Karpas-422 (cell line): ENCODE measurements around the gene TCFL5. TPM values are rescaled to one million over a fixed set of nuclear protein-coding genes. Genes with fewer than 3 reads are reported as not detected.

Source experiments
- DNase-seq: peaks from one replicate; pipeline ENCODE4 v3.0.0-alpha.2; 2015
- H2AFZ ChIP-seq: fragments of 200-600 bp; sonication (generic); 2 replicates; pipeline ENCODE4 v1.6.1; 2014; ENCODE audit warnings: antibody characterized with exemption, low read length, mixed read lengths
- H3K27ac ChIP-seq: fragments of 200-600 bp; sonication (generic); 2 replicates; pipeline ENCODE4 v1.5.1; 2014; ENCODE audit warnings: mild to moderate bottlenecking, low read length, moderate library complexity
- H3K27me3 ChIP-seq: fragments of 200-600 bp; sonication (generic); 2 replicates; pipeline ENCODE4 v1.6.1; 2014; ENCODE audit warnings: low read length, mixed read lengths
- H3K36me3 ChIP-seq: fragments of 200-600 bp; sonication (generic); 2 replicates; pipeline ENCODE4 v1.6.1; 2014; ENCODE audit warnings: low read length, mixed read lengths; ENCODE audit not compliant: insufficient read depth
- H3K4me1 ChIP-seq: fragments of 200-600 bp; sonication (generic); 2 replicates; pipeline ENCODE4 v1.6.1; 2014; ENCODE audit warnings: mild to moderate bottlenecking, low read length, mixed read lengths
- H3K4me2 ChIP-seq: fragments of 200-600 bp; sonication (generic); 2 replicates; pipeline ENCODE4 v1.6.1; 2014; ENCODE audit warnings: low read length, low read depth, mild to moderate bottlenecking; ENCODE audit not compliant: poor library complexity, severe bottlenecking
- H3K4me3 ChIP-seq: fragments of 200-600 bp; sonication (generic); 2 replicates; pipeline ENCODE4 v1.5.1; 2014; ENCODE audit warnings: mild to moderate bottlenecking, antibody characterized with exemption, low read length, mixed read lengths
- H3K79me2 ChIP-seq: fragments of 200-600 bp; sonication (generic); 2 replicates; pipeline ENCODE4 v1.6.1; 2014; ENCODE audit warnings: mild to moderate bottlenecking, low read length, mixed read lengths
- H3K9ac ChIP-seq: fragments of 200-600 bp; sonication (generic); 2 replicates; pipeline ENCODE4 v1.6.0; 2014; ENCODE audit warnings: low read length
- H3K9me2 ChIP-seq: fragments of 200-600 bp; sonication (generic), shearing (Covaris generic); replicated peaks from 2 replicates; pipeline ENCODE4 v1.6.0; 2014; ENCODE audit warnings: mild to moderate bottlenecking, low read length, moderate library complexity; ENCODE audit not compliant: insufficient read depth
- H3K9me3 ChIP-seq: fragments of 300-700, 200-600 bp; sonication (generic); 2 replicates; pipeline ENCODE4 v1.6.1; 2014; ENCODE audit warnings: low read length, mixed read lengths
- H4K20me1 ChIP-seq: fragments of 200-600 bp; sonication (generic); 2 replicates; pipeline ENCODE4 v1.6.1; 2014; ENCODE audit warnings: mild to moderate bottlenecking, antibody characterized with exemption, low read length, low read depth; ENCODE audit not compliant: insufficient read depth
- total RNA-seq: library from RNA; depleted of rRNA; stranded (reverse); fragments of >200 nt; shearing (Covaris generic); gene quantifications from 2 replicates; pipeline ENCODE4 v1.2.3, GENCODE V29; 2014; ENCODE audit warnings: low replicate concordance

The TCFL5 gene
- total RNA-seq, 1 experiment from 2014 or later = 11.5 TPM

- no peaks in the 10 kb centered on the region; the same call in 1 of the 2 replicates for H3K36me3 ChIP-seq
- no peak overlapping the region for H3K9ac ChIP-seq
- no peaks in the 10 kb centered on the region for H3K9me2 ChIP-seq
- H2AFZ ChIP-seq = no peak overlapping the region
- no peak overlapping the region for H3K4me2 ChIP-seq
- no peak for DNase-seq
- no peaks in the 10 kb centered on the region for H4K20me1 ChIP-seq
- no peak overlapping the region for H3K27ac ChIP-seq
- H3K4me3 ChIP-seq = no peak overlapping the region
- no peaks in the 10 kb centered on the region for H3K79me2 ChIP-seq
- H3K4me1 ChIP-seq = peaks cover 5% of the 10 kb centered on the region
- H3K27me3 ChIP-seq = no peaks in the 10 kb centered on the region
- H3K9me3 ChIP-seq = no peaks in the 10 kb centered on the region
Observed at GRCh38 chr20:62873280-62873679, 11.7 kb upstream of the TCFL5 start.

GRCh38 chr20:62872862-62873261 is 11.2 kb upstream of the TCFL5 start:
- Histone ChIP-seq H3K9me3 (no peaks in the 10 kb centered on the region), H3K36me3 (no peaks in the 10 kb centered on the region), H3K4me3 (no peak overlapping the region), H3K79me2 (no peaks in the 10 kb centered on the region), H3K27me3 (no peaks in the 10 kb centered on the region), H4K20me1 (no peaks in the 10 kb centered on the region), H3K4me2 (no peak overlapping the region), H2AFZ (no peak overlapping the region), H3K4me1 (peaks cover 5% of the 10 kb centered on the region), H3K27ac (no peak overlapping the region), H3K9me2 (no peaks in the 10 kb centered on the region), H3K9ac (no peak overlapping the region)
- no peak for DNase-seq

GRCh38 chr20:62872184-62872847 is 10.7 kb upstream of the TCFL5 start:
- Histone ChIP-seq H3K4me1 (peaks cover 5% of the 10 kb centered on the region), H3K27me3 (no peaks in the 10 kb centered on the region), H3K79me2 (no peaks in the 10 kb centered on the region), H3K9ac (no peak overlapping the region), H3K4me3 (no peak overlapping the region), H3K27ac (no peak overlapping the region), H3K9me3 (no peaks in the 10 kb centered on the region), H3K36me3 (no peaks in the 10 kb centered on the region), H2AFZ (no peak overlapping the region), H3K4me2 (no peak overlapping the region), H3K9me2 (no peaks in the 10 kb centered on the region), H4K20me1 (no peaks in the 10 kb centered on the region)
- no peak for DNase-seq

- Histone ChIP-seq H4K20me1 (no peaks in the 10 kb centered on the region), H3K4me1 (peaks cover 13% of the 10 kb centered on the region), H3K4me2 (no peak overlapping the region), H3K27ac (no peak overlapping the region), H3K9ac (no peak overlapping the region), H3K36me3 (no peaks in the 10 kb centered on the region), H3K9me3 (no peaks in the 10 kb centered on the region), H3K9me2 (no peaks in the 10 kb centered on the region), H2AFZ (no peak overlapping the region), H3K79me2 (peaks cover 14% of the 10 kb centered on the region), H3K4me3 (no peak overlapping the region), H3K27me3 (no peaks in the 10 kb centered on the region)
- DNase-seq = no peak
Observed at GRCh38 chr20:62864207-62864606, 2.6 kb upstream of the TCFL5 start.

GRCh38 chr20:62860924-62861691 is 514 bp downstream of the TCFL5 start:
- peak overlapping the region; percentile 40 for H3K4me2 ChIP-seq
- H2AFZ ChIP-seq = no peak overlapping the region
- H3K79me2 ChIP-seq = peaks cover 24% of the 10 kb centered on the region
- no peaks in the 10 kb centered on the region for H3K9me3 ChIP-seq
- no peaks in the 10 kb centered on the region for H3K9me2 ChIP-seq
- H3K36me3 ChIP-seq = peaks cover 8% of the 10 kb centered on the region; the same call in 1 of the 2 replicates
- no peak overlapping the region for H3K27ac ChIP-seq
- peak overlapping the region; percentile 61 for H3K9ac ChIP-seq
- H4K20me1 ChIP-seq = no peaks in the 10 kb centered on the region
- peaks cover 13% of the 10 kb centered on the region for H3K4me1 ChIP-seq
- DNase-seq = peak; percentile 54
- peak overlapping the region; percentile 38; the same call in 1 of the 2 replicates for H3K4me3 ChIP-seq
- H3K27me3 ChIP-seq = no peaks in the 10 kb centered on the region

- Histone ChIP-seq H3K9me3 (no peaks in the 10 kb centered on the region), H3K4me2 (peak overlapping the region; percentile 40), H2AFZ (no peak overlapping the region), H3K27me3 (no peaks in the 10 kb centered on the region), H3K79me2 (peaks cover 24% of the 10 kb centered on the region), H3K9me2 (no peaks in the 10 kb centered on the region), H3K4me3 (peak overlapping the region; percentile 21; the same call in 1 of the 2 replicates), H3K27ac (no peak overlapping the region), H3K4me1 (peaks cover 13% of the 10 kb centered on the region), H4K20me1 (no peaks in the 10 kb centered on the region), H3K36me3 (peaks cover 8% of the 10 kb centered on the region; the same call in 1 of the 2 replicates), H3K9ac (peak overlapping the region; percentile 42)
- no peak for DNase-seq
Observed at GRCh38 chr20:62860391-62860923, 1.2 kb downstream of the TCFL5 start.

- no peak for DNase-seq
- Histone ChIP-seq H3K36me3 (peaks cover 8% of the 10 kb centered on the region; the same call in 1 of the 2 replicates), H2AFZ (no peak overlapping the region), H3K9ac (peak overlapping the region; percentile 42), H3K27ac (no peak overlapping the region), H3K79me2 (peaks cover 24% of the 10 kb centered on the region), H3K4me3 (no peak overlapping the region), H3K4me2 (peak overlapping the region; percentile 40), H3K4me1 (peaks cover 13% of the 10 kb centered on the region), H3K27me3 (no peaks in the 10 kb centered on the region), H4K20me1 (no peaks in the 10 kb centered on the region), H3K9me2 (no peaks in the 10 kb centered on the region), H3K9me3 (no peaks in the 10 kb centered on the region)
Observed at GRCh38 chr20:62859721-62860120, 1.9 kb downstream of the TCFL5 start.
